SK-N-DZ (cell line): Measurements from ENCODE around the gene PRKG1.
"Not testable (repeated sequence)": the region's sequence is repeated elsewhere in the genome, so short reads cannot be mapped to it uniquely, and the experiment has no call there.

Experiments used
- DNase-seq: peaks from one replicate; pipeline ENCODE4 v3.0.0-alpha.2; 2015; ENCODE audit warnings: low spot score

The PRKG1 gene

DNA sequence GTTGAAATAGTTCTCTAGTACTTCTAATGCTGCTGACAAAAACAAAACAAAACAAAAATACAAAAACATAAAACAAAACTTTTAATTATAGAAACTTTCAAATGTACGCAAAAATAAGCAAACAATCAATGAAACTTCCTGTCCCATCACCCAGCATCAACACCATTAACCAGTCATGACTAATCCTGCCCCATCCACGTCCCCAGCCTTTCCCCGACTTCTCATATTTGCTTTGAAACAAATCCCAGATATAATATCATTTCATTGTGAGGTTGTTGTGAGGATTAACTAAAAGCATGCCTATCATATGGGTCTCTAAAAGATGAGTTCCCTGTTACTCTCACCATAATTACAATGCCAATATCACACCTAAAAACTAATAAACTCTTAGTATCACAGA is 569.4 kb downstream of the PRKG1 start:
- no peak for DNase-seq

DNA sequence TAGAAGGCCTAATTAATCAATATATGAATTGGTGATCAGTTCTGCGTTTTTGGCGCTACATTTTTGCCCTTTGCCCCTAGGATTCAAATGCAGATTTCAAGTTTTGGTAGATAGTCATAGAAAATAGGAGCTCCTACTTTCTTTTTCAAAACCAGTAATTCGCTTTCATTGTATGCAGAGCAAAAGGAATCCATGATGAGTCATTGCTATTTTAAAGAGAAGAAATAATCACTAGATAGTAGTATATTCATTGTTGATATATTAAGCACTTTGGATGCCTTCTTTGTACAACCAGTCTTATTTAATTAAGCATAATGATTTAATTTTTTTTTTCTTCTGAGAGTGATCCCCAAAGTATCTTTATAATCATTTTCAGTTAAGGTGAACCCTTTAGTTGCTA is 574.8 kb downstream of the PRKG1 start:
- DNase-seq, result no peak

DNA sequence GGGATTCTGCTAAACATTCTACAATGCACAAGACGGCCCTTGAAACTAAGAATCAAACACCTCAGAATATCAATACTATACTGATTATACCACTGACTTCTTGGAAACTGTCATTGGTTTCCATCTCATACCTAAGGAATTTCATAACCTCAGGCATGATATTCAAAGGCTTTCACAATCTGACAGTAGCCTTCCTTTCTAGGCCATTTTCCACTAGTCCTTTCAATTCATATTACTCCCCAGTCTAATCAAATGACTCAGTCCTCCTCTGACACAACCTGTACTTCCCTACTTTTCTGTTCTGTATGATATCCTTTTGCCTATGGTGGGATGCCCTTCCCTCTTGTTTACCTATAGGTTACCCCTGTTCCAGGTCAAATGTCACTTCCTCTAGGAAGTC is 576.8 kb downstream of the PRKG1 start:
- no peak for DNase-seq

DNA sequence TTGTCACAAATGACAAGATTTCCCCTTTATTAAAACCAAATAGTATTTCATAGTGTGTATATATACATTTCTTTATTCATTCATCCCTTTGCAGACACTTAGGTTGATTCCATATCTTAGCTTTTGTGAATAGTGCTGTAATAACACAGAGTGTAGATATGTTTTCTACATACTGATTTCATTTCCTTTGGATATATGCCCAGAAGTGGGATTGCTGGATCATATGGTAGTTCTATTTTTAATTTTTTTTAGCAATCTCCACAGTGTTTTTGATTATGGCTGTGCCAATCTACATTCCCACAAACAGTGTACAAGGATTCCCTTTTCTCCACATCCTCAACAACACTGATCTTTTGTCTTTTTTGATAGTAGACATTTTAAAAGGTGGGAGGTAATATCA is 578.7 kb downstream of the PRKG1 start:
- no peak for DNase-seq

DNA sequence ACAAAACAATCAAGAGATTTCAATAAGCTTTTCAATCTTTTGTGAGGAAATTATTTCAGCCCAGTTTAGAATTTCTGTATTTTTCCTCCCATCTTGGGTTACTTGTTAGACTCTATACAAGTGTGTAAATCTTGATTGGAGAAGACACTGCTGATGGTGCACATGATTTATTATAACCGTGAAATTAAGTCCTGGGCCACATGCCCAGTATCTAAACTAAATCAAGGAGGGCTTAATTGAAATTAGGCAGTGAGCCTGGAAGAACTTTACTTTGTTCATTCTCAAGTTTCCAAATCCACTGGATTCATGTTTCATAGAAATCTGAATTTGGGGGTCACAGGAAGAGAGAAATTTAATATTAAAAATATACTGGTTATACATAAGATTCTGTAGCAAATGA is 580.6 kb downstream of the PRKG1 start:
- DNase-seq, result peak; percentile 16

DNA sequence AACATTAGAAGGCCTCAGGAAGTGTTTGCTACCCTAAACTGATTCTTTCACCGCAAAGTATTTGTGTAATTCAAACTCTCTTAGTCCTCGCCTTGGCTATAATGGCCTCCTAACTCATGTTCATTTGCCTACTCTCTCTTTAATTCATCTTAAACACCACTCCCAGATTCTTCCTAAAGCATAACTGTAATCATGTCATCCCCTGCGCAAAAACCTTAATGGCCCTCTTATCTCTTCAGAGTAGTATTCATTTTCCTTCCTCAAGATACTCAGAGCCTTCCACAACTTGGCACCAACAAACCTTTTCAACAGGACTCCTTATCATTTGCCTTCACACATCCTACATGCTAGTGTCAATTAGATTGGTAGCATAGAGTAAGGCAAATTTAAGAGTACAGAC is 582.2 kb downstream of the PRKG1 start:
- no peak for DNase-seq

DNA sequence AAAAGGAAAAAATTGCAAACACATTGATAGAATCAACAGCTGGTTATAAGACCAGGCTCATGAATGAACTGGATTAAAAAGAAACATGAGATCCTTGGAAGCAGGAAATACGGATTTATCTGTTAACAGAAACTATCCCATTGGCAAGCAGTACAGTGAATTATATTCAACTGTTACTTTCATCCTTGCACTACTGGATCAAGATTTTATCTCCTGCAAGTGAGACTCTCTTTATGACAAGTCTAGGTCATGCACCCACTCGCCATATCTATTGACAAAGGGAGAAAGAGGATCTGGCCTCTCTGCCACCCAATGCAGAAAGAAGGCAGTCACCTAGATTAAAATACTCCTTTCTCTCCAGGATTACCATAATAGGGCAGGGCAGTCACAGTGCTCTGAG is 583.7 kb downstream of the PRKG1 start:
- DNase-seq, result no peak

DNA sequence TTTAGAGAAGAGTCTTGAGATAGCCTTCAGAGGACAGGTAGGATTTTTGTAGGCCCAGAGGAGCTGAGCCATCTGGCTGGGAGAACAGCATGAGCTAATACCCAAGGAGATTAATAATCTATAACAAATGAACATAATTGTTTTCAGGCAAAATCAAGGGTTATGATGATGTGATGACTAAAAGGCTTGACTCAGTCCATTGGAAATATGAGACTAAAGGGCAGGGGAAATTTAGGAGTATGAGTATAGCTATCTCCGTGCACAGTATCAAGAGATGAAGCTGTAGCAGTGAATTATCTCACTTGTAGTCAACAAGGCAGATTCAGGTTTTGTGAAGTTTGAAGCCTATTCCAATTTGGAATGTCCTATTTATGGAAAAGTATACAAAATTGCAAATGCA is 585.1 kb downstream of the PRKG1 start:
- no peak for DNase-seq

DNA sequence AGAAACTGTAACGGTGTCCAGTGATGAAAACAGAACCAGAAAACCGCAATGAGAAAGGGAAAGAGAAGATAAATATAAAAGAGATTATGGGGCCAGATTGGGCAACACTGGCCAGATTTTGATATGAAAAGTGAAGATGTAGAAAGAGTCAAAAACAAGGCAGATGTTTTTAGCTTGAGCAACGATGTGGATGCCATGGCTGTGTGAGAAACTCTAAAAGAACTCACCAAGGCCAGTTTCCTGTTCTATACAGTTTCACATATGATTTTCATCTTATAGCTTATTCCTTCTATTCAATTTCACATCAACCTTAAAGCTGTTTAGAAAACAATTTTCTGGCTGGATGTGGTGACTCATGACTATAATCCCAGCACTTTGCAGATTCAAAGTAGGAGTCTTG is 588.8 kb downstream of the PRKG1 start:
- DNase-seq, result no peak

DNA sequence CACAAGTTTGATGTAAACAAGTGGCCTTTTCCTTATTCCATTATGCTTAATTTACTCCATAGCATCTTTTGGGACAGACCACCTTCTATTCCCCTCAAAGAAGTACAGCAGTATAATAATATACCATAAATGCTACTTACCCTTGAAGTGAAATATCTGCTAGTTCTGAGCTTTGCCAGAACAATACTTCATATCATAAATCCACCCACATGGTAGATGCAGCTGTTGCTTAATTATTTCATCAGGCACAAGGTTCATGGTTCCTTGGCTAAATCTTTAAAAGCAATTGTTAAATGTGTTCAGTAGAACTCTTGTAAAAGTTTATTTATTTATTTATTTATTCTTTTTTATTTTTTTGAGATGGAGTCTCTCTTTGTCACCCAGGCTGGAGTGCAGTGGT is 592.2 kb downstream of the PRKG1 start:
- DNase-seq, result no peak

DNA sequence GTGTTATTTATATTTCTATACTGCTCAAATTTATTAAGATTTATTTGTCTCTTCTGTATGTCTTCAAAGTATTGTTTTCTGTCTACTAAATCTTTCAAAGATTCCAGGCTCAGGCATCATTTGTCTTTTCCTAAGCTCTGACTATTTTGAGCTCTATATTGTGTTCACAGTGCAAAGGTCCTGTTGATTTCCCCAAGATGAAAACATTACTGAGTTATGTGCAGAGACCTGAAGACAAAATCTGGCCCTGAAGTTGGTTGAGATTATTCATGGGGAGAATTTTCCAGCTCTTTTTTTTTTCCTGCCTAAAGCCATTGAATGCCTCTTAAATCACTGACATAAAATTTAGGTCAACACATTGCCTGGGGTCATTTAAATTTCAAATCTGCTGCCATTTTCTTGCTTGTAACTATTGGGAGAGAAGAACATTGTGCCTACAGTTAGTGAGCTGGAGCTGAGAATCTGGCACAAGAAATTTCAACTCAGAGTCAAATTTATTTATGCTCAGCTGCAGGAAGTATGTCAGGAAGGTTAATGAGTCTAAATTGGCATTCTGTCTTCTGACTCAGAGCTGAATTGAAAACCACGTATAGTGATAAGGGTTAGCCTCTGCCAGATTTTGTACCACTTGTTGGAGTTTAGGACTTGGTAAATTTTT is 593.5 kb downstream of the PRKG1 start:
- no peak for DNase-seq

DNA sequence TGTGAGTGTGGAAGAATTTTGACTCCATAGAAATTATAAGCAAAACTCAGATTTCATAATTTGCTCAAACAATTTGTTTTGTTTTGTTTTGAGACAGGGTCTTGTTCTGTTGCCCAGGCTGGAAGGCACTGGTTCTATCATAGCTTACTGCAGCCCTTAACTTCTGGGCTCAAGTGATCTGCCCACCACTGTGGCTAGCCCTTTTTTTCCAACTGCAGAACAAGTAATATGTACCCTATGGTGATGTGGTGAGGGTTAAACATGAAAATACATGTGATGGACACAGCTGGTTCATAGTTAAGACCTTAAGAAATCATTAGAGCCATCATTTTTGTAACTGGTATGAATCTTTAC is 594.0 kb downstream of the PRKG1 start:
- no peak for DNase-seq

DNA sequence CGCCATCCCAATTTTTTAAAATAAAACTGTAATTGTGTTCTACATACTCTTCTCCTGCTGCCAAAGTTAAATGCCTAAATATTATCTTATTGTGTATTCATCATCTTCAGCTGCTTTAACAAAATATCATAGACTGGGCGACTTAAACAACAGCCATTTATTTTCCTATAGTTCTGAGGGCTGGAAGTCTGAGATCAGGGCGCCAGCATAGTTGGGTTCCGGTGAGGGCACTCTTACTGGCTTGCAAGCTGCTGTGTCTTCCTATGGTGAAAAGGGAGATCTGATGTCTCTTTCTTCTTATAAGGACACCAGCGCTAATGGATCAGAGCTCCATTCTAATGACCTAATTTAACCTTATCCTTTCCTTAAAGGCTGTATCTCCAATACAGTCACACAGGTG is 594.8 kb downstream of the PRKG1 start:
- DNase-seq, result no peak

DNA sequence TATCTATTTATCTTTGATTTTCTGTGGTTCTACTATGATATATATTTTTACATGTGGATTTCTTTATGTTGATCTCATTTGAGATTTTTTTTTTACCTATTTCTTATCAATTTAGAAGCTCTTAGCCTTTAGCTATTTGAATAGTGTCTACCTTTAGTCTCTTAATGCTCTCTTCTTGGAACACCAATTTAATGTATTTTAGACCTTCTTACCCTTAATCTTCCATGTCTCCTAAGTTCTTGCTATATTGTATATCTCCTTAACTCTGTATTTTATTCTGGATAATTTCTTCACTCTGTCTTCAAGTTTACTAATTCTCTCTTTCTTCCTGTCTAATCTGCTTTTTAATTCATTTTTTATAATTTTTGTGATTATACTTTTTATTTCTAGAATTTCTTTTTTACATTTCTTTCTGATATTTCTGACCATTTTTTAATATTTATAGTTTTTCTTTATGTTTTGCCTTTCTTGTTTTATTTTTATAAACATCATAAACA is 597.8 kb downstream of the PRKG1 start:
- no peak for DNase-seq

DNA sequence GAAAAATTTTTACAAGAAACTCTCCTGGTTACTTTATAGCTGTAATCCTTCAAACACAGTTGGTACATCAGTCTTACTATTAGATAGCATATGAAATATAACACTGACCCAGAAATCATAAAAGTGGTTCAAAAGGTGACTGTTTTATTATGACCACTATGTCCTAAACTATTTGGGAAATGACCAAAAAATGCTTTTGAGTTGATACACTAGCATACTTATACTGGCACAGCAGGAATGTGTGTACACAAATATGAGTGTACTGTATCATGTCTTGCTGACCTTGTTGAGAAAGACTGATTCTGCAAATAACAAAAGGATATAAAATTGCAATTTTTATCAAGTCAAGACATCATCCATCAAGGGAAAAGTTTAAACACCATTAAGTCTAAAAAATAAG is 600.8 kb downstream of the PRKG1 start:
- no peak for DNase-seq

DNA sequence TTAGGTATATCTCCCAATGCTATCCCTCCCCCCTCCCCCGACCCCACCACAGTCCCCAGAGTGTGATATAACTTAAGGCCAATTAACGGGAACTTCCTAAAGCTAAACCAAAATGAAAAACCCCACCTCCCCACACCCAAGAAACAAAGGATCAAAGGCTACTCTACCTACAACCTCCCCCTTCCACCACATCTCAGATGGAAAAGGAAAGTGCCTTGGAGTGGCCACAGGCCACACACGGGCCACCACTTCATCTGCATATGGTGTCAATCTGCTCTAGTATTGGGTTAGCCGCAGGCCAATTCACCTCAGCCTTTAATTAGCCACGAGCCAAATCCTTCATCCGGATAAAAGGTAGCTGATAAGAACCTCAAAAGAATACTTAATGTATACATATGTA is 605.6 kb downstream of the PRKG1 start:
- no peak for DNase-seq

DNA sequence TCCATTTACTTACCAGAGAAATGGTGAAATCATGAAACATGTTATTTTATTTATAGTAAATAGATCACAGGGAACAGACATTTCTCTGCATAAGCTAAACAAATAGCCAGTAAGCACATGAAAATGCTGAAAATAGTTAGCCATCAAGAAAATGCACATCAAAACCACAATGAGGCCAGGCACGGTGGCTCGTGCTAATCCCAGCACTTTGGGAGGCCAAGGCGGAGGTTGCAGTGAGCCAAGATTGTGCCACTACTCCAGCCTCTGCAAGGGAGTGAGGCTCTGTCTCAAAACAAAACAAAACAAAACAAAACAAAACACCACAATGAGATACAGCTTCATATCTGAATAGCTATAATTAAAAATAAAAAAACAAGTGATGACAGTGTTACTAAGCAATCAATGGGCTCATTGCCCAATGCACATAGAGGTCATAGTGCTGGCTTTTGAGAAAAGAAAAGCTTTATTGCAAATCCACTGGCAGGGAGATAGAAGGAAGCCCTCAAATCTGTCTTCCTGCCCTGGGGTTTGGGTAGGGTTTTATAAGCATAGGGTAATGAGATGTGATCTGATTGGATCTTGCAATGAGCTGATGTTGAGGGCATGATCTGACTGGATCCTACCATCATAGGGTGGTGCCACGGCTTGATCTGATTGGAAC is 608.9 kb downstream of the PRKG1 start:
- DNase-seq, result no peak

DNA sequence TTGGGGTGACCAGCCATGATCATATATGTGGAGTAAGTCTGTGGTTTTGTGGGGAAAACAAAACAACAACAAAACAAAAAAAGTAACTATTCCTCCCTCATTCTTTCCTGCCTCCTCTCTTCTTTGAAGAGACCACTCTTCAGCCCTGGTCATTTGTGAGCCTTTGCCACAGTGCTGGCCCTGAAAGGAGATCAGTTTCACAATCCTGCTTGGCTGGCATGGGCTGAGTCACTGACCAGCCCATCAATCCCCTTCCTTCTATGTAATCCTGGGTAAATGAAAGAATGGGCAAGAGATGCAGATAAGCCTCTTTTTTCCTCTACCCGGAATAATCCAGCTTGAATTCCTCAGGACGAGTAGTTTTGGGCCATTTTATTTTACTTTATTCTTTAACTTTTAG is 611.5 kb downstream of the PRKG1 start:
- no peak for DNase-seq

DNA sequence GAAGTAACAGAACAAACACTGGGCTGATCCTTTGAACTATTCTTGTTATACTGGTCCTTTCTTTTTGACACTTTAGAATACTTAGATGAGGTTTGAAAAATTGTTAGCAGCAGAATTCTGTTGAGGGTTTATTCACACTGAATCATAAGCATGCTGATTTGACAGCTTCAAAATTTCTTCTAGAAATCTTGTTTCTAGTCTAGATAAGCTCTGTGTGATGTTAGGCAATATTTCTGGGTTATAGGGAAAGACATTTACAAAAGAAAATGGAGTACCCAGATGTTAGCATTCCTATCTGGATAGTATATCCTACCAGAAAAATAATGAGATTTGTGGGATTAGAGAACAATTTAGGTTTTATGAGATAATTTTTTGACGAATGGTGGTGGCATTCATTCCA is 613.0 kb downstream of the PRKG1 start:
- DNase-seq, result no peak

DNA sequence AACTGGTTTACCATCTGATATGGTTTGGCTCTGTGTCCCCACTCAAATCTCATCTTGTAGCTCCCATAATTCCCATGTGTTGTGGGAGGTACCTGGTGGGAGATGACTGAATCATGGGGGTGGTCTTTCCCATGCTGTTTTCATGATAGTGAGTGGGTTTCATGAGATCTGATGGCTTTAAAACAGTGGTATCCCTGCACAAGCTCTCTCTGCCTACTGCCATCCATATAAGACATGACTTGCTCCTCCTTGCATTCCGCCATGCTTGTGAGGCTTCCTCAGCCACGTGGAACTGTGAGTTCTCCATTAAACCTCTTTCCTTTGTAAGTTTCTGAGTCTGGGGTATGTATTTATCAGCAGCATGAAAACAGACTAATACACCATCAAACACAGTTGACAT is 614.5 kb downstream of the PRKG1 start:
- DNase-seq, result not testable (repeated sequence)

DNA sequence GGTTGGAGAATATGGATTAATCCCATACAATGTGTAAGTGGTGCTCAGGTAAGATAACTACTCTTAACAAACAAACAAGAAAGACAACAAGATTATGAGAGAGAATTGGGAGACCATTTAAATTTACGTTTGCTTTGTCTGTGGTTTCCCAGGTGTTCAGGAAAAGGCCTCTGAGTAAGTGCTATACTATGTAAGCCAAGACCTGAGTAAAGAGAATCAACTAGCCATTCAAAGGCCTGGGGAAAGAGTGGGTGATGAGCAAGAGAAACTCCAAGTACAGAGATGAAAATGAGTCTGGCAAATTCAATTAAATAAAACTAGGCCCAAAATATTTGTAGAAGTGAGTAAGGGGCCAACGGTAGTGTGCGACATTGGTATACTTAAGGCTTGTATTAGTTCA is 615.2 kb downstream of the PRKG1 start:
- no peak for DNase-seq

DNA sequence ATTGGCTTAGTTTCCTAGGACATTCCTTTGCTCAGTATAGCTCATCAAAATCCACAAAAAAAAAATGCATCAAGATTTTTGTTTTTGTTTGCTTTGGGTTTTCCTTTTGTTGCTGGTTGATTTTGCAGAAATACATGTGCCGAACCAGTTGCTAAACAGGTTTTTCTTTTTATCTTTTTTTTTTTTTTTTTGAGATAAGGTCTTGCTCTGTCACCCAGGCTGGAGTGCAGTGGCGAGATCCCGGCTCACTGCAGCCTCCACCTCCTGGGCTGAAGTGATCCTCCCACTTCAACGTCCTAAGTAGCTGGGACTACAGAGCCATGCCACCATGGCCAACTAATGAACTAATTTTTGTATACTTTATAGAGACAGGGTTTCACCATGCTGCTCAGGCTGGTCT is 616.8 kb downstream of the PRKG1 start:
- DNase-seq, result no peak

DNA sequence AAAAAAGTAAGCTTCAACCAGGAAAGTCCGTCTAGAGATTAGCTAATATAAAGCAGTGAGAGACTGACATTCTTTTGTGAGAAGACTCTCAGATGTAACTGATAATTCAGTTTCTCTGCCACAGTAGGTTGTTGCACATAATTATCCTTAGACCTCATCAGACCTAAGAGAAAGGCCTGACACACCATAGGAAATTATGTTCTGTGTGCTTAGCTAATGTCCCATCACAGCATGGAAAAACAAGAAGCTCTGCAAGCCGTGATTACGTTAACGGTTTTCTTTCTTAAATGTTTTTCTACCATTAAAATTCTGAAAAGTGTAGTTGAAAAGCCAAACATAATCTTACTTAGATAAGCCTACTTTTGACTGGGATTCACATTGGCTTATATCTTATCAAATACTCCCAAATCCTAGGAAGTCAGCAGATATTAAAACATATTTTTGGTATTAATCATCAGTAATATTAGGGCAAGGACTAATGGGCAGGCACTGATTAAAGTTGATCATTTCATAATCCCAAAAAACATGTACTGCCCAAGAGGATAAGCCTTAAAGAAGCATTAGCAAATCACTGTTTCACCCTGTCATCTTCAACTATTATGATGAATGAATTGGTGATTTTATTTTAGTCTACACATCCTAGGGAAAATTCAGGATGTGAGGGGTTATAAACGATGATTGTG is 619.9 kb downstream of the PRKG1 start:
- DNase-seq, result no peak
